Measurements from ENCODE around the gene USP10. TPM values are rescaled to one million over a fixed set of nuclear protein-coding genes. Genes with fewer than 3 reads are reported as not detected.

The USP10 gene
- total and polyA plus RNA-seq, 2 donors = 39.5 to 44.6 TPM

GRCh38 chr16:84780063-84780462 is 80.3 kb downstream of the USP10 start:
- 97% methylated on average over 11 of the region's 11 CpGs for WGBS
- Histone ChIP-seq H3K36me3 (ENCODE audit: insufficient read depth) (peaks cover 2% of the 10 kb centered on the region), H3K4me1 (ENCODE audit: insufficient read depth) (no peaks in the 10 kb centered on the region), H3K27ac (ENCODE audit: low read depth) (no peak overlapping the region), H3K4me3 (ENCODE audit: low read depth, low read length) (no peak overlapping the region)
- DNase-seq (ENCODE audit: extremely low spot score) = no peak

GRCh38 chr16:84780544-84781376 is 81.0 kb downstream of the USP10 start:
- Histone ChIP-seq H3K36me3 (ENCODE audit: insufficient read depth) (peaks cover 2% of the 10 kb centered on the region), H3K4me1 (ENCODE audit: insufficient read depth) (no peaks in the 10 kb centered on the region), H3K4me3 (ENCODE audit: low read depth, low read length) (no peak overlapping the region), H3K27ac (ENCODE audit: low read depth) (no peak overlapping the region)
- WGBS = 88% methylated on average over 12 of the region's 12 CpGs
- no peak for DNase-seq (ENCODE audit: extremely low spot score)

- Histone ChIP-seq H3K36me3 (ENCODE audit: insufficient read depth) (peaks cover 2% of the 10 kb centered on the region), H3K4me3 (ENCODE audit: low read depth, low read length) (no peak overlapping the region), H3K27ac (ENCODE audit: low read depth) (no peak overlapping the region), H3K4me1 (ENCODE audit: insufficient read depth) (no peaks in the 10 kb centered on the region)
- 75% methylated on average over 2 of the region's 2 CpGs for WGBS
- DNase-seq (ENCODE audit: extremely low spot score) = no peak
These were observed 83.0 kb downstream of the USP10 start for GRCh38 chr16:84782846-84783245.

GRCh38 chr16:84785843-84786581 is 86.2 kb downstream of the USP10 start:
- Histone ChIP-seq H3K4me1 (ENCODE audit: insufficient read depth) (no peaks in the 10 kb centered on the region), H3K4me3 (ENCODE audit: low read depth, low read length) (no peak overlapping the region), H3K36me3 (ENCODE audit: insufficient read depth) (no peaks in the 10 kb centered on the region), H3K27ac (ENCODE audit: low read depth) (no peak overlapping the region)
- 41% methylated on average over 11 of the region's 11 CpGs for WGBS
- no peak for DNase-seq (ENCODE audit: extremely low spot score)

- no peak overlapping the region for H3K27ac ChIP-seq (ENCODE audit: low read depth)
- no peaks in the 10 kb centered on the region for H3K36me3 ChIP-seq (ENCODE audit: insufficient read depth)
- DNase-seq (ENCODE audit: extremely low spot score) = no peak
- H3K4me3 ChIP-seq (ENCODE audit: low read depth, low read length) = no peak overlapping the region
- no peaks in the 10 kb centered on the region for H3K4me1 ChIP-seq (ENCODE audit: insufficient read depth)
- 76% methylated on average over 13 of the region's 13 CpGs for WGBS
These were observed 86.9 kb downstream of the USP10 start for GRCh38 chr16:84786605-84787262.

GRCh38 chr16:84787263-84787622 is 87.4 kb downstream of the USP10 start:
- Histone ChIP-seq H3K36me3 (ENCODE audit: insufficient read depth) (no peaks in the 10 kb centered on the region), H3K4me1 (ENCODE audit: insufficient read depth) (no peaks in the 10 kb centered on the region), H3K27ac (ENCODE audit: low read depth) (no peak overlapping the region), H3K4me3 (ENCODE audit: low read depth, low read length) (no peak overlapping the region)
- WGBS = 44% methylated on average over 5 of the region's 5 CpGs
- DNase-seq (ENCODE audit: extremely low spot score) = no peak

GRCh38 chr16:84788920-84789391 is 89.2 kb downstream of the USP10 start:
- H3K4me1 ChIP-seq (ENCODE audit: insufficient read depth) = no peaks in the 10 kb centered on the region
- DNase-seq (ENCODE audit: extremely low spot score) = no peak
- 95% methylated on average over 22 of the region's 22 CpGs for WGBS
- H3K36me3 ChIP-seq (ENCODE audit: insufficient read depth) = no peaks in the 10 kb centered on the region
- no peak overlapping the region for H3K27ac ChIP-seq (ENCODE audit: low read depth)
- no peak overlapping the region for H3K4me3 ChIP-seq (ENCODE audit: low read depth, low read length)

- WGBS = 86% methylated on average over 11 of the region's 11 CpGs
- DNase-seq (ENCODE audit: extremely low spot score) = no peak
- H3K27ac ChIP-seq (ENCODE audit: low read depth) = no peak overlapping the region
- H3K4me3 ChIP-seq (ENCODE audit: low read depth, low read length) = no peak overlapping the region
- no peaks in the 10 kb centered on the region for H3K4me1 ChIP-seq (ENCODE audit: insufficient read depth)
- H3K36me3 ChIP-seq (ENCODE audit: insufficient read depth) = no peaks in the 10 kb centered on the region
These were observed 89.6 kb downstream of the USP10 start for GRCh38 chr16:84789431-84789830.

- WGBS = 98% methylated on average over 4 of the region's 4 CpGs
- DNase-seq (ENCODE audit: extremely low spot score) = no peak
- no peak overlapping the region for H3K4me3 ChIP-seq (ENCODE audit: low read depth, low read length)
- no peaks in the 10 kb centered on the region for H3K4me1 ChIP-seq (ENCODE audit: insufficient read depth)
- no peaks in the 10 kb centered on the region for H3K36me3 ChIP-seq (ENCODE audit: insufficient read depth)
- no peak overlapping the region for H3K27ac ChIP-seq (ENCODE audit: low read depth)
These were observed 90.5 kb downstream of the USP10 start for GRCh38 chr16:84790301-84790700.

- H3K4me1 ChIP-seq (ENCODE audit: insufficient read depth) = no peaks in the 10 kb centered on the region
- WGBS = 46% methylated on average over 12 of the region's 12 CpGs
- no peak for DNase-seq (ENCODE audit: extremely low spot score)
- H3K36me3 ChIP-seq (ENCODE audit: insufficient read depth) = no peaks in the 10 kb centered on the region
- no peak overlapping the region for H3K27ac ChIP-seq (ENCODE audit: low read depth)
- no peak overlapping the region for H3K4me3 ChIP-seq (ENCODE audit: low read depth, low read length)
These were observed 91.3 kb downstream of the USP10 start for GRCh38 chr16:84791088-84791487.

GRCh38 chr16:84791501-84791900 is 91.7 kb downstream of the USP10 start:
- H3K36me3 ChIP-seq (ENCODE audit: insufficient read depth) = no peaks in the 10 kb centered on the region
- no peaks in the 10 kb centered on the region for H3K4me1 ChIP-seq (ENCODE audit: insufficient read depth)
- 75% methylated on average over 6 of the region's 6 CpGs for WGBS
- no peak overlapping the region for H3K4me3 ChIP-seq (ENCODE audit: low read depth, low read length)
- no peak overlapping the region for H3K27ac ChIP-seq (ENCODE audit: low read depth)
- no peak for DNase-seq (ENCODE audit: extremely low spot score)

GRCh38 chr16:84794186-84794585 is 94.4 kb downstream of the USP10 start:
- DNase-seq (ENCODE audit: extremely low spot score) = no peak
- WGBS = 39% methylated on average over 6 of the region's 6 CpGs

GRCh38 chr16:84794626-84795025 is 94.8 kb downstream of the USP10 start:
- H3K4me1 ChIP-seq (ENCODE audit: insufficient read depth) = no peaks in the 10 kb centered on the region
- no peak overlapping the region for H3K27ac ChIP-seq (ENCODE audit: low read depth)
- H3K4me3 ChIP-seq (ENCODE audit: low read depth, low read length) = no peak overlapping the region
- no peaks in the 10 kb centered on the region for H3K36me3 ChIP-seq (ENCODE audit: insufficient read depth)
- DNase-seq (ENCODE audit: extremely low spot score) = no peak
- WGBS = 68% methylated on average over 19 of the region's 19 CpGs

More at GRCh38 chr16:84794186-84794585, 94.4 kb downstream of the USP10 start:
- Histone ChIP-seq H3K4me1 (ENCODE audit: insufficient read depth) (no peaks in the 10 kb centered on the region), H3K4me3 (ENCODE audit: low read depth, low read length) (no peak overlapping the region), H3K36me3 (ENCODE audit: insufficient read depth) (no peaks in the 10 kb centered on the region), H3K27ac (ENCODE audit: low read depth) (no peak overlapping the region)
